Natural killer cell (primary cell): ENCODE results near the gene ZNF546. TPM values are rescaled to one million over a fixed set of nuclear protein-coding genes. Genes with fewer than 3 reads are reported as not detected.

Experiments used
- total RNA-seq, 4 donors: library from RNA; stranded (reverse); fragments of 120-200 nt in 1 of 4; gene quantifications; one replicate each; pipeline versions ENCODE4 v1.2.3 to v1.2.4, GENCODE V29; 2013 to 2022

The ZNF546 gene
- total RNA-seq, 3 donors from 2014 or later (not counting 1 experiment from before 2014, with no cell fraction given) = 3.3 to 4.0 (median 3.8) TPM

Other genes with a start within 250 kb of the ZNF546 start
- gene LEUTX, start 218.2 kb upstream of the ZNF546 start, total RNA-seq = not detected
- 10 to 100 TPM; 27.5 to 54.2 (median 43.8) TPM for gene DYRK1B, start 162.9 kb upstream of the ZNF546 start, total RNA-seq
- 100 to 1,000 TPM; 181 to 213 (median 201) TPM for gene FBL, start 150.7 kb upstream of the ZNF546 start, total RNA-seq
- 10 to 100 TPM; 10.6 to 25.1 (median 17.3) TPM for gene FCGBP, start 62.4 kb upstream of the ZNF546 start, total RNA-seq
- 100 to 1,000 TPM in 2 of 3 donors, 10 to 100 TPM in 1; 84.9 to 116 (median 101) TPM for gene PSMC4, start 25.9 kb upstream of the ZNF546 start, total RNA-seq
- gene ZNF780B, start 59.2 kb downstream of the ZNF546 start, total RNA-seq = 10 to 100 TPM; 14.1 to 19.2 (median 17.2) TPM
- gene ZNF780A, start 93.9 kb downstream of the ZNF546 start, total RNA-seq = 10 to 100 TPM; 15.1 to 17.0 (median 16.0) TPM
- 10 to 100 TPM; 27.1 to 39.0 (median 36.0) TPM for gene MAP3K10, start 194.4 kb downstream of the ZNF546 start, total RNA-seq
- not detected for gene TTC9B, start 221.3 kb downstream of the ZNF546 start, total RNA-seq
- 1 to 10 TPM; 1.2 to 1.8 (median 1.2) TPM for gene CCNP, start 229.6 kb downstream of the ZNF546 start, total RNA-seq